Heart left ventricle (tissue), 16 donors: ENCODE measurements around the gene GTF3C1. TPM values are rescaled to one million over a fixed set of nuclear protein-coding genes. Genes with fewer than 3 reads are reported as not detected.

ENCODE experiments used
- ATAC-seq, 4 donors: fragments of 200-7000 bp; cut with Tn5 transposase; one replicate each; pipeline ENCODE4 v1.9.1; 2020 to 2022; ENCODE audit warnings: moderate library complexity in 4 of 4, mild to moderate bottlenecking in 3 of 4, moderate number of reproducible peaks in 1 of 4
- DNase-seq, 5 donors: peaks; one replicate each; pipeline ENCODE4 v3.0.0-alpha.2; 2020
- H3K27ac ChIP-seq, 12 donors: fragments of 200-600 bp; sonication (generic) in 4 of 12; one replicate each; pipeline versions ENCODE4 v1.5.0 to v1.8.0; 2016 to 2022; ENCODE audit warnings: mild to moderate bottlenecking in 2 of 12
- H3K27me3 ChIP-seq, 9 donors: fragments of 200-600 bp; sonication (generic) in 2 of 9; one replicate each; pipeline versions ENCODE4 v1.5.1 to v1.8.0; 2016 to 2022; ENCODE audit warnings: mild to moderate bottlenecking in 3 of 9
- H3K36me3 ChIP-seq, 9 donors: fragments of 200-600 bp; sonication (generic) in 2 of 9; one replicate each; pipeline versions ENCODE4 v1.5.0 to v1.8.0; 2018 to 2022; ENCODE audit warnings: mild to moderate bottlenecking in 2 of 9
- H3K4me1 ChIP-seq, 12 donors: fragments of 200-600 bp; sonication (generic) in 4 of 12; one replicate each; pipeline versions ENCODE4 v1.5.0 to v1.8.0; 2016 to 2022; ENCODE audit warnings: mild to moderate bottlenecking in 3 of 12
- H3K4me3 ChIP-seq, 12 donors: fragments of 200-600 bp; sonication (generic) in 4 of 12; one replicate each; pipeline versions ENCODE4 v1.5.0 to v1.8.0; 2017 to 2022; ENCODE audit warnings: mild to moderate bottlenecking in 9 of 12, moderate library complexity in 4 of 12
- H3K9me3 ChIP-seq, 12 donors: fragments of 200-600 bp; sonication (generic) in 4 of 12; one replicate each; pipeline versions ENCODE4 v1.5.0 to v1.8.0; 2016 to 2022; ENCODE audit warnings: mild to moderate bottlenecking in 1 of 12
- CTCF ChIP-seq, 12 donors: fragments of 200-600 bp; sonication (generic) in 4 of 12; IDR thresholded peaks; one replicate each; pipeline versions ENCODE4 v1.5.0 to v1.8.0; 2018 to 2022; ENCODE audit warnings: antibody characterized with exemption in 12 of 12, mild to moderate bottlenecking in 5 of 12
- POLR2A ChIP-seq, 2 donors: fragments of 450-650 bp; IDR thresholded peaks; one replicate each; pipeline ENCODE4 v1.6.1; 2017; ENCODE audit warnings: antibody characterized with exemption in 2 of 2, mild to moderate bottlenecking in 2 of 2, moderate library complexity in 2 of 2
- WGBS, 4 donors: extraction: QIAGEN DNeasy Blood & Tissue Kit in 2 of 4; methylation state at CpG; one replicate each; pipeline versions ENCODE4 v1.1.5 to v1.1.7; 2013 to 2018; 5-methylcytosine and 5-hydroxymethylcytosine counted together
- intact Hi-C, 10 donors: fragments of 100-400 bp; cut with DNase I; formaldehyde crosslinking; loops; one replicate each; pipeline versions ENCODE4 v1.11.1 to v1.14.2; 2022
- polyA plus RNA-seq, 2 donors: library from polyadenylated mRNA; stranded (reverse); fragments of 200-250 nt; gene quantifications; one replicate each; pipeline ENCODE4 v1.2.3, GENCODE V29; 2013
- total RNA-seq, 9 donors: library from RNA; depleted of rRNA in 2 of 9; stranded (reverse); fragments of >200 nt in 2 of 9; fragmentation: NEBNext Ultra II Directional in 3 of 9; extraction: Animal tissue kit (Norgen Biotek cat#: 25700) in 3 of 9; gene quantifications; one replicate each; pipeline versions ENCODE4 v1.1.0 to v1.2.4, GENCODE V29; 2016 to 2023
- donor health status: ischemic (EF 13 %, LVEDD 7.1; RV severe dilation, severe dysfunction).
- donor health status: healthy with polysubstance abuse.
- donor health status: DM: no; HTN: yes; CAD: no.
- donor health status: DM: no; HTN: no; CAD: no.
- donor health status: ischemic (EF 25% LVEDD 6.9; RV normal size, moderate dysfunction).
- donor health status: ischemic (EF 25% LVEDD 5.7; RV mildly dilated, moderate dysfunction).
- donor health status: healthy.
- donor health status: DM: yes; HTN: yes; CAD: no.
- donor health status: ischemic (EF 35%, LVEDD 5.7; RV mildly dilated, moderate dysfunction).
- donor health status: nonischemic (EF 11% LVEDD 7.7; RV severe dilation, severe dysfunction).
- donor health status: DM: yes; HTN: yes; CAD: no.
- donor health status: PGD.
- donor health status: ischemic (EF 29% LVEDD 5.4; RV normal size, mild dysfunction).
- donor health status: nonischemic (EF 23%, LVEDD 6.1; RV moderate dilation, normal function).

GTF3C1 gene
- total and polyA plus RNA-seq, 11 donors: 48.1 to 80.3 (median 69.5) TPM

DNA sequence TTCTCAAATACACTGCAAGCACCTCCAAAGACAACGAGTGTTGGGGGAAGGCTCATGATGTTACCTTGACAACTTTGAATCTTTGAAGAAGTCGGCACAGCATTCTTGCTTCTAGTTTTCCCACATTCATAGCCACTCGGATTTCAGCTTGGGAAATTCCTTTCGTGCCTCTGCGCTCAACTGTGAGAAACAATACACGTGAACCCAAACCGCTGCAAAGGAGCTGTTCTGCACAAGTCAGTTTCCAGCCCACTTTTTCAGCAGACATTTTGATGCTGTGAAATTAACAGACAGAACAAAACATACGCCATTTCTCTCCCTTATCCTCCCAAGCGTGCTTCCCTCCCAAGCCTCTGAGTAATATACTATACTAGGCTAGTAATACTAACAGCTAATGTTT, 41.2 kb downstream of the GTF3C1 start:
- H3K36me3 ChIP-seq: peaks cover 0 to 99% (median 81%) of the 10 kb centered on the region in 9 donors
- H3K4me1 ChIP-seq: peaks cover 0 to 34% (median 8%) of the 10 kb centered on the region in 12 donors
- H3K9me3 ChIP-seq: no peaks in the 10 kb centered on the region
- TF ChIP-seq POLR2A (IDR thresholded peaks at IDR 0.05) (no peak), CTCF (IDR thresholded peaks at IDR 0.05) (no peak)
- no peaks in the 10 kb centered on the region for H3K27me3 ChIP-seq
- no peak overlapping the region for H3K27ac ChIP-seq
- no peak overlapping the region for H3K4me3 ChIP-seq
- DNase-seq: no peak
- no peak for ATAC-seq
- WGBS, 4 donors: 90 to 95% (median 92%) methylated on average over 9 of the region's 9 CpGs
- intact Hi-C loops: loop anchor here in 2 of 10 donors (5.0 to 10.0 kb wide), 2 partner anchors 56 to 344 kb away; no protein-coding TSS in a partner anchor

DNA sequence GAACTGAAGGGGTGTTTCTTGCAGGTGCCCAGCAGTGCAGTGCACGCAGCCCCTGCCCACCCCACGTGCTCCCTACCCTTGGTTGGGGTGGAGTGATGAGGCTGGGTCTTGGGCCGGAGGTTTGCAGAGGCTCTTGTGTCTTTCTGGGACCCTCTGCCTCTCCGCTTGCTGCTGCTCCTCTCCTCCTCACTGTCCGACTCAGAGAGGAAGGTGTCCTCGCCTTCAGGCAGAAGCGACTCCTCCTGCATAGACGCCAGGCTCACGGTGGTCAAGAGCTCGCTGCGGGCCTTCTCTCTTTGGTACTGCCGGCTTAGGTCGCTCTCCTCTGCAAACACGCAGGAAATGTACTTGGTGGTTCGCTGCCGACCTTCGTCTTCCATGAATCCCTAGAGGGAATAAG, 42.9 kb downstream of the GTF3C1 start:
- WGBS, 4 donors: 93 to 96% (median 95%) methylated on average over 17 of the region's 17 CpGs
- peak overlapping the region in 2 of 12 donors; percentile 81 to 84 for H3K27ac ChIP-seq
- peaks cover 0 to 27% (median 5%) of the 10 kb centered on the region in 12 donors for H3K4me1 ChIP-seq
- H3K36me3 ChIP-seq: peaks cover 0 to 99% (median 95%) of the 10 kb centered on the region in 9 donors
- ATAC-seq (no peak), DNase-seq (no peak)
- no peaks in the 10 kb centered on the region for H3K9me3 ChIP-seq
- intact Hi-C loops: loop anchor here in 3 of 10 donors (1.0 to 10.0 kb wide), 3 partner anchors 12 to 346 kb away; no protein-coding TSS in a partner anchor
- no peak for TF ChIP-seq POLR2A (IDR thresholded peaks at IDR 0.05)
- no peak for TF ChIP-seq CTCF (IDR thresholded peaks at IDR 0.05)
- H3K27me3 ChIP-seq: no peaks in the 10 kb centered on the region
- H3K4me3 ChIP-seq: no peak overlapping the region

GRCh38 chr16:27505297-27506236, 44.1 kb downstream of the GTF3C1 start:
- peaks cover 0 to 22% (median 5%) of the 10 kb centered on the region in 12 donors for H3K4me1 ChIP-seq
- no peak overlapping the region for H3K4me3 ChIP-seq
- H3K36me3 ChIP-seq: peaks cover 0 to 99% (median 98%) of the 10 kb centered on the region in 9 donors
- H3K9me3 ChIP-seq: no peaks in the 10 kb centered on the region
- DNase-seq (peak in 3 of 5 donors; percentile 33 to 67 (median 66)), ATAC-seq (peak; percentile 84 to 86 (median 85))
- H3K27ac ChIP-seq: peak overlapping the region in 11 of 12 donors; percentile 9 to 86 (median 72)
- no peaks in the 10 kb centered on the region for H3K27me3 ChIP-seq
- intact Hi-C loops: loop anchor here in 3 of 10 donors (1.0 to 10.0 kb wide), 3 partner anchors 11 to 347 kb away; no protein-coding TSS in a partner anchor
- 53 to 63% (median 56%) methylated on average over 6 to 13 of the region's 13 CpGs for WGBS, 4 donors
- TF ChIP-seq CTCF (IDR thresholded peaks at IDR 0.05): no peak
- no peak for TF ChIP-seq POLR2A (IDR thresholded peaks at IDR 0.05)

GRCh38 chr16:27503662-27504061, 46.1 kb downstream of the GTF3C1 start:
- Histone ChIP-seq H3K27ac (peak overlapping the region in 2 of 12 donors; percentile 2 to 81), H3K4me3 (no peak overlapping the region), H3K36me3 (peaks cover 0 to 100% (median 100%) of the 10 kb centered on the region in 9 donors), H3K9me3 (no peaks in the 10 kb centered on the region), H3K27me3 (no peaks in the 10 kb centered on the region), H3K4me1 (peaks cover 0 to 34% (median 10%) of the 10 kb centered on the region in 12 donors)
- 83 to 95% (median 84%) methylated on average over 5 of the region's 5 CpGs for WGBS, 4 donors
- no peak for DNase-seq
- no peak for ATAC-seq
- intact Hi-C loops: loop anchor here in 1 of 10 donors (10.0 kb wide), 1 partner anchor 61 kb away; no protein-coding TSS in a partner anchor
- TF ChIP-seq POLR2A (IDR thresholded peaks at IDR 0.05) (no peak), CTCF (IDR thresholded peaks at IDR 0.05) (no peak)
